Glomerular endothelial cell (primary cell): ENCODE measurements around the gene ST7. TPM values are rescaled to one million over a fixed set of nuclear protein-coding genes. Genes with fewer than 3 reads are reported as not detected.

Source experiments
- total RNA-seq: library from RNA; depleted of rRNA; stranded (reverse); fragments of >200 nt; gene quantifications from 2 replicates; pipeline ENCODE4 v1.2.3, GENCODE V29; 2015

Gene ST7
- total RNA-seq, 1 donor from 2014 or later, result 24.4 TPM

Other genes with a start within 250 kb of the ST7 start
- 111 and 128 TPM in 2 replicates for gene CAPZA2, start 90.9 kb upstream of the ST7 start, total RNA-seq